Stimulated activated CD8-positive, alpha-beta memory T cell treated with anti-CD3 and anti-CD28 coated beads, Interleukin-4, amount 100 ng/mL, for 1 hour (primary cell): Measurements from ENCODE around the gene SLC9A3.

Experiments used
- DNase-seq, 2 donors: peaks; one replicate each; pipeline ENCODE4 v3.0.0-alpha.2; 2020; ENCODE audit warnings: low read depth in 2 of 2, low spot score in 1 of 2

The SLC9A3 gene

GRCh38 chr5:527646-528628 lies 3.7 kb upstream of the SLC9A3 start:
- DNase-seq: no peak

GRCh38 chr5:526456-527088 lies 2.3 kb upstream of the SLC9A3 start:
- DNase-seq: no peak

- no peak for DNase-seq
These were observed 1.7 kb upstream of the SLC9A3 start for GRCh38 chr5:525916-526315.

GRCh38 chr5:524973-525761 lies 918 bp upstream of the SLC9A3 start:
- DNase-seq: no peak

GRCh38 chr5:523441-524222 lies 617 bp downstream of the SLC9A3 start:
- no peak for DNase-seq

- no peak for DNase-seq
These were observed 1.3 kb downstream of the SLC9A3 start for GRCh38 chr5:522899-523440.

GRCh38 chr5:522116-522515 lies 2.1 kb downstream of the SLC9A3 start:
- no peak for DNase-seq

GRCh38 chr5:521680-522079 lies 2.6 kb downstream of the SLC9A3 start:
- no peak for DNase-seq

- DNase-seq: no peak
These were observed 3.4 kb downstream of the SLC9A3 start for GRCh38 chr5:520850-521226.

- DNase-seq: no peak
These were observed 3.9 kb downstream of the SLC9A3 start for GRCh38 chr5:520196-520849.

GRCh38 chr5:518721-519120 lies 5.5 kb downstream of the SLC9A3 start:
- DNase-seq: no peak

- no peak for DNase-seq
These were observed 6.6 kb downstream of the SLC9A3 start for GRCh38 chr5:517535-518100.

- DNase-seq: no peak
These were observed 7.3 kb downstream of the SLC9A3 start for GRCh38 chr5:516980-517379.

- DNase-seq: no peak
These were observed 7.8 kb downstream of the SLC9A3 start for GRCh38 chr5:516338-516925.

GRCh38 chr5:515273-515836 lies 8.9 kb downstream of the SLC9A3 start:
- DNase-seq: no peak

GRCh38 chr5:514673-515072 lies 9.6 kb downstream of the SLC9A3 start:
- no peak for DNase-seq

GRCh38 chr5:514101-514485 lies 10.2 kb downstream of the SLC9A3 start:
- DNase-seq: no peak

GRCh38 chr5:513216-514100 lies 10.8 kb downstream of the SLC9A3 start:
- DNase-seq: no peak
